H1 (cell line): ENCODE measurements around the gene DHFR2. TPM values are rescaled to one million over a fixed set of nuclear protein-coding genes. Genes with fewer than 3 reads are reported as not detected.

Source experiments
- CTCF ChIA-PET: fragments of 300-600 bp; sonication (Branson Sonifier 250); formaldehyde crosslinking; loops from one replicate; lab custom pipeline; 2021; ENCODE audit not compliant: partially characterized antibody; lab: Charles Lee
- POLR2A ChIA-PET: fragments of 300-600 bp; sonication (Branson Sonifier 250); formaldehyde crosslinking; loops from one replicate; lab custom pipeline; 2021; ENCODE audit warnings: inconsistent platforms; ENCODE audit not compliant: partially characterized antibody; lab: Charles Lee
- DNase-seq, 2 experiments: peaks; one replicate each; pipeline versions ENCODE4 v3.0.0 to v3.0.0-alpha.2; 2010 to 2022; ENCODE audit warnings: low spot score in 2 of 2, low read depth in 1 of 2, mixed read lengths in 1 of 2
- FAIRE-seq: peaks from 2 replicates; lab custom pipeline; 2011; peaks lifted over from hg19 to GRCh38; lab: Jason Lieb, UNC
- H2AFZ ChIP-seq: 2 replicates; pipeline ENCODE4 v1.8.1; 2012; ENCODE audit warnings: low read length, inconsistent platforms
- H2AK5ac ChIP-seq: 2 replicates; pipeline ENCODE4 v1.6.1; 2013; ENCODE audit warnings: low read depth, low read length
- H2BK120ac ChIP-seq: replicated peaks from 2 replicates; pipeline ENCODE3; 2013; ENCODE audit warnings: low read depth, low read length, inconsistent platforms
- H2BK12ac ChIP-seq: 2 replicates; pipeline ENCODE4 v1.6.1; 2013; ENCODE audit warnings: low read depth, low read length
- H2BK15ac ChIP-seq: 2 replicates; pipeline ENCODE4 v1.6.1; 2013; ENCODE audit warnings: low read length
- H2BK20ac ChIP-seq: 2 replicates; pipeline ENCODE4 v1.6.1; 2013; ENCODE audit warnings: low read length
- H2BK5ac ChIP-seq: 2 replicates; pipeline ENCODE4 v1.6.1; 2013; ENCODE audit warnings: low read depth, low read length
- H3K14ac ChIP-seq: 2 replicates; pipeline ENCODE4 v1.6.1; 2013; ENCODE audit warnings: inconsistent platforms; ENCODE audit not compliant: insufficient read length
- H3K18ac ChIP-seq: 2 replicates; pipeline ENCODE4 v1.6.1; 2013; ENCODE audit warnings: low read length; ENCODE audit errors: extremely low read depth
- H3K23ac ChIP-seq: 2 replicates; pipeline ENCODE4 v1.6.1; 2013; ENCODE audit warnings: inconsistent platforms; ENCODE audit not compliant: insufficient read length
- H3K23me2 ChIP-seq: 2 replicates; pipeline ENCODE4 v1.6.1; 2013; ENCODE audit warnings: low read depth, low read length
- H3K27ac ChIP-seq: 2 replicates; pipeline ENCODE4 v1.6.1; 2011; ENCODE audit warnings: low read depth, low read length, inconsistent platforms
- H3K27me3 ChIP-seq, 4 experiments: replicated peaks in 1 of 4; 1 replicate in 1 of 4; 2 replicates in 3 of 4; pipeline versions ENCODE4 v1.6.1 to v1.8.1; 2011 to 2013; ENCODE audit warnings: low read length in 3 of 4, mild to moderate bottlenecking in 3 of 4, inconsistent platforms in 2 of 4, mixed read lengths in 2 of 4, moderate library complexity in 1 of 4; ENCODE audit not compliant: control insufficient read depth in 3 of 4, insufficient read depth in 3 of 4; ENCODE audit errors: extremely low read depth in 1 of 4
- H3K36me3 ChIP-seq, 4 experiments: 2 replicates each; pipeline versions ENCODE4 v1.6.1 to v1.8.1; 2011 to 2013; ENCODE audit warnings: mild to moderate bottlenecking in 4 of 4, low read length in 3 of 4, moderate library complexity in 2 of 4, control low read depth in 1 of 4, inconsistent platforms in 1 of 4; ENCODE audit not compliant: insufficient read depth in 4 of 4, control insufficient read depth in 2 of 4
- H3K4ac ChIP-seq: replicated peaks from 2 replicates; pipeline ENCODE3; 2013; ENCODE audit warnings: low read length, low read depth, mixed read lengths, inconsistent platforms; ENCODE audit not compliant: insufficient read length
- H3K4me1 ChIP-seq, 4 experiments: replicated peaks in 1 of 4; 1 replicate in 1 of 4; 2 replicates in 3 of 4; pipeline versions ENCODE4 v1.6.1 to v1.8.1; 2011 to 2013; ENCODE audit warnings: low read length in 3 of 4, inconsistent platforms in 2 of 4, mixed read lengths in 1 of 4; ENCODE audit not compliant: insufficient read depth in 4 of 4, control insufficient read depth in 3 of 4
- H3K4me2 ChIP-seq, 2 experiments: 2 replicates each; pipeline versions ENCODE4 v1.6.1 to v1.8.1; 2011 to 2013; ENCODE audit warnings: low read depth in 2 of 2, low read length in 2 of 2, control low read depth in 1 of 2, inconsistent platforms in 1 of 2, mild to moderate bottlenecking in 1 of 2; ENCODE audit not compliant: insufficient read depth in 1 of 2
- H3K4me3 ChIP-seq, 4 experiments: fragments of 200-600, 300-600 bp in 1 of 4; sonication (generic), shearing (Covaris generic), sonication (Bioruptor Twin) in 1 of 4; 2 replicates each; pipeline versions ENCODE4 v1.5.1 to v1.8.1; 2011 to 2016; ENCODE audit warnings: low read length in 4 of 4, low read depth in 3 of 4, control low read depth in 2 of 4, inconsistent platforms in 2 of 4, mild to moderate bottlenecking in 2 of 4, mixed read lengths in 1 of 4, moderate library complexity in 1 of 4; ENCODE audit not compliant: insufficient read depth in 2 of 4; ENCODE audit errors: extremely low read depth in 1 of 4
- H3K56ac ChIP-seq: replicated peaks from 2 replicates; pipeline ENCODE3; 2013; ENCODE audit warnings: low read depth, mild to moderate bottlenecking, mixed read lengths, low read length, inconsistent platforms; ENCODE audit not compliant: insufficient read length
- H3K79me1 ChIP-seq: 2 replicates; pipeline ENCODE4 v1.6.1; 2013; ENCODE audit warnings: low read depth, low read length, control low read depth
- H3K79me2 ChIP-seq, 2 experiments: 2 replicates each; pipeline versions ENCODE4 v1.6.1 to v1.8.1; 2012 to 2013; ENCODE audit warnings: low read length in 2 of 2, mild to moderate bottlenecking in 2 of 2, inconsistent platforms in 1 of 2; ENCODE audit not compliant: insufficient read depth in 2 of 2, control insufficient read depth in 1 of 2
- H3K9ac ChIP-seq, 4 experiments: replicated peaks in 1 of 4; 1 replicate in 1 of 4; 2 replicates in 3 of 4; pipeline versions ENCODE4 v1.6.1 to v1.8.1; 2011 to 2013; ENCODE audit warnings: low read depth in 3 of 4, low read length in 3 of 4, control low read depth in 2 of 4, mild to moderate bottlenecking in 2 of 4, moderate library complexity in 2 of 4, inconsistent platforms in 1 of 4; ENCODE audit errors: extremely low read depth in 1 of 4
- H3K9me3 ChIP-seq, 2 experiments: 2 replicates each; pipeline versions ENCODE4 v1.6.1 to v1.8.1; 2012 to 2013; ENCODE audit warnings: mild to moderate bottlenecking in 2 of 2, moderate library complexity in 2 of 2, control low read depth in 1 of 2, inconsistent platforms in 1 of 2, low read depth in 1 of 2, low read length in 1 of 2, mixed read lengths in 1 of 2; ENCODE audit not compliant: insufficient read depth in 2 of 2
- H4K20me1 ChIP-seq, 2 experiments: replicated peaks in 1 of 2; 2 replicates each; pipeline versions ENCODE3 to v1.8.1; 2011 to 2013; ENCODE audit warnings: inconsistent platforms in 2 of 2, low read length in 2 of 2, mild to moderate bottlenecking in 1 of 2; ENCODE audit not compliant: insufficient read depth in 2 of 2, control insufficient read depth in 1 of 2
- H4K5ac ChIP-seq: 2 replicates; pipeline ENCODE4 v1.6.1; 2013; ENCODE audit warnings: low read length, low read depth, mixed read lengths, inconsistent platforms; ENCODE audit not compliant: insufficient read length
- H4K8ac ChIP-seq: 2 replicates; pipeline ENCODE4 v1.8.0; 2013; ENCODE audit warnings: mild to moderate bottlenecking, moderate library complexity, low read length, inconsistent platforms; ENCODE audit not compliant: insufficient read depth; ENCODE audit errors: extremely low read depth
- H4K91ac ChIP-seq: replicated peaks from 2 replicates; pipeline ENCODE3; 2013; ENCODE audit warnings: low read length, mixed read lengths, inconsistent platforms; ENCODE audit not compliant: insufficient read length
- BRCA1 ChIP-seq: IDR thresholded peaks from 2 replicates; pipeline ENCODE4 v1.6.1; 2012; ENCODE audit warnings: low read depth, low read length, improper control_type of control experiment
- CREB1 ChIP-seq: IDR thresholded peaks from 2 replicates; pipeline ENCODE4 v1.6.1; 2012; ENCODE audit warnings: inconsistent platforms
- CTCF ChIP-seq, 3 experiments: IDR thresholded peaks; 1 replicate in 2 of 3; 2 replicates in 1 of 3; pipeline versions ENCODE4 v1.5.1 to v1.6.1; 2011; ENCODE audit warnings: low read length in 3 of 3, mild to moderate bottlenecking in 3 of 3, inconsistent platforms in 2 of 3, low read depth in 1 of 3, moderate library complexity in 1 of 3; ENCODE audit not compliant: insufficient read depth in 1 of 3; ENCODE audit errors: control extremely low read depth in 1 of 3
- FOSL1 ChIP-seq: IDR thresholded peaks from 2 replicates; pipeline ENCODE4 v1.6.1; 2011; ENCODE audit warnings: mild to moderate bottlenecking, low read depth, low read length, moderate library complexity; ENCODE audit not compliant: insufficient read depth
- GABPA ChIP-seq: IDR thresholded peaks from 2 replicates; pipeline ENCODE4 v1.6.1; 2011; ENCODE audit warnings: mild to moderate bottlenecking, low read length, moderate library complexity, borderline replicate concordance; ENCODE audit not compliant: insufficient read depth
- SAP30 ChIP-seq: fragments of 300-600 bp; sonication (generic); IDR thresholded peaks from 2 replicates; pipeline ENCODE4 v1.7.1; 2012; ENCODE audit warnings: low read length, moderate library complexity, mild to moderate bottlenecking, inconsistent platforms; ENCODE audit not compliant: insufficient read depth, insufficient replicate concordance
- SIN3A ChIP-seq, 2 experiments: IDR thresholded peaks in 1 of 2; conservative IDR thresholded peaks in 1 of 2; 2 replicates each; pipeline ENCODE4 v1.6.1; 2011 to 2012; ENCODE audit warnings: low read length in 2 of 2, improper control_type of control experiment in 1 of 2, low read depth in 1 of 2, mild to moderate bottlenecking in 1 of 2
- SIRT6 ChIP-seq: IDR thresholded peaks from one replicate; pipeline ENCODE4 v1.7.1; 2012; ENCODE audit warnings: low read length, inconsistent platforms
- SP1 ChIP-seq: IDR thresholded peaks from 2 replicates; pipeline ENCODE4 v1.6.1; 2011; ENCODE audit warnings: low read depth, low read length
- SUZ12 ChIP-seq: fragments of 200-600 bp; sonication (generic); IDR thresholded peaks from 2 replicates; pipeline ENCODE4 v1.6.1; 2012; ENCODE audit warnings: mild to moderate bottlenecking, inconsistent platforms, low read length, moderate library complexity, mixed read lengths
- WGBS, 2 experiments: shearing (Covaris generic) in 1 of 2; methylation state at CpG; one replicate each; pipeline versions ENCODE4 v1.1.6 to v1.1.7; 2013 to 2015; ENCODE audit warnings: low lambda C conversion rate in 2 of 2, mixed read lengths in 2 of 2, inconsistent platforms in 1 of 2, low coverage in 1 of 2, missing lambda C conversion rate in 1 of 2; ENCODE audit not compliant: insufficient replicate concordance in 2 of 2, insufficient coverage in 1 of 2, insufficient read length in 1 of 2; ENCODE audit errors: extremely low coverage in 1 of 2, missing lambda C conversion rate in 1 of 2; 5-methylcytosine and 5-hydroxymethylcytosine counted together
- polyA plus RNA-seq, 7 experiments: library from polyadenylated mRNA; depleted of rRNA in 3 of 7; stranded (reverse) in 5 of 7; unstranded in 2 of 7; fragments of >200 nt in 5 of 7; fragments of 200-250 nt in 2 of 7; gene quantifications; 1 replicate in 5 of 7; 2 replicates in 1 of 7; 4 replicates in 1 of 7; pipeline versions ENCODE4 v1.2.1 to v1.2.3, GENCODE V29; 2011 to 2013; ENCODE audit warnings: missing spikeins in 2 of 7, mixed read lengths in 2 of 7
- total RNA-seq: library from RNA; stranded (reverse); fragmentation: NEBNext Ultra II Directional; extraction: Animal tissue kit (Norgen Biotek cat#: 25700); gene quantifications from 2 replicates; pipeline ENCODE4 v1.2.1, GENCODE V29; 2021

Gene DHFR2
- total and polyA plus RNA-seq, 2 of the 8 experiments (the other 6 are each of a cell fraction or from before 2014, with no cell fraction given): 0.59 to 2.6 TPM

- H3K18ac ChIP-seq: no peak overlapping the region
- no peak overlapping the region for H3K4ac ChIP-seq
- H3K79me1 ChIP-seq: no peaks in the 10 kb centered on the region; the same call in 1 of the 2 replicates
- WGBS, 2 experiments: 90% methylated on average over 4 of the region's 4 CpGs; no CpG with 5 or more reads in 1 of the 2 experiments
- no peak overlapping the region for H2BK12ac ChIP-seq
- peak overlapping the region in 1 of 4 experiments; percentile 18; a peak in 1 of 7 replicates for H3K9ac ChIP-seq
- H3K4me1 ChIP-seq: no peaks in the 10 kb centered on the region
- H2BK120ac ChIP-seq: no peak overlapping the region
- no peak overlapping the region for H2BK5ac ChIP-seq
- no peaks in the 10 kb centered on the region for H4K20me1 ChIP-seq
- no peak overlapping the region for H2AFZ ChIP-seq
- no peak overlapping the region for H4K91ac ChIP-seq
- ChIA-PET POLR2A (no interaction called here), CTCF (interaction anchor here (1.0 to 3.0 kb wide), 3 partner anchors 8 to 35 kb away, joined by 3 to 15 read pairs (median 5); partner anchors contain the start of genes DHFR2 and NSUN3)
- H4K8ac ChIP-seq: no peak overlapping the region
- no peaks in the 10 kb centered on the region for H3K79me2 ChIP-seq
- TF ChIP-seq GABPA (no peak), CREB1 (no peak), SP1 (no peak), CTCF (IDR thresholded peaks at IDR 0.05; ENCODE audit: control extremely low read depth in 1 of 3, insufficient read depth in 1 of 3, low read depth in 1 of 3, low read length in 3 of 3) (no peak), SUZ12 (no peak), BRCA1 (no peak), SAP30 (no peak), SIRT6 (no peak), SIN3A (conservative IDR thresholded peaks at IDR 0.05 in 1 of 2, IDR thresholded peaks at IDR 0.05 in 1 of 2; ENCODE audit: low read depth in 1 of 2, low read length in 2 of 2) (no peak), FOSL1 (no peak)
- no peak overlapping the region for H3K4me3 ChIP-seq
- no peak overlapping the region for H2AK5ac ChIP-seq
- H3K4me2 ChIP-seq: no peak overlapping the region
- H3K27me3 ChIP-seq: no peaks in the 10 kb centered on the region
- H3K23ac ChIP-seq: no peak overlapping the region
- peaks cover 0 to 2% of the 10 kb centered on the region in 2 experiments; a peak in 2 of 4 replicates for H3K9me3 ChIP-seq
- no peak overlapping the region for H2BK20ac ChIP-seq
- no peak overlapping the region for H2BK15ac ChIP-seq
- DNase-seq (no peak), FAIRE-seq (no peak)
- H4K5ac ChIP-seq: no peak overlapping the region
- H3K56ac ChIP-seq: no peak overlapping the region
- no peak overlapping the region for H3K27ac ChIP-seq
- no peak overlapping the region for H3K14ac ChIP-seq
- no peaks in the 10 kb centered on the region; a peak in 1 of 8 replicates for H3K36me3 ChIP-seq
- no peaks in the 10 kb centered on the region for H3K23me2 ChIP-seq
Measured at GRCh38 chr3:94071713-94072284, 9.1 kb upstream of the DHFR2 start.
